ENCODE data around the gene ITIH5.

- no peak for TF ChIP-seq CTCF (conservative IDR thresholded peaks at IDR 0.05; ENCODE audit: low read length)
- TF ChIP-seq EZH2phosphoT487 (IDR thresholded peaks at IDR 0.05; ENCODE audit: borderline replicate concordance, low read depth, low read length) = no peak
Observed at GRCh38 chr10:7708832-7709231, 42.1 kb upstream of the ITIH5 start.

Measured in OCI-LY7 (cell line).